Right lobe of liver (tissue), 4 donors: Measurements from ENCODE around the gene AGBL5.

Source experiments
- POLR2A ChIP-seq: fragments of 450-650 bp; IDR thresholded peaks from one replicate; pipeline ENCODE4 v1.6.1; 2017; ENCODE audit warnings: antibody characterized with exemption, mild to moderate bottlenecking
- TF ChIP-seq, protein P1 (sequence below), 4 donors: fragments of 200-600 bp in 3 of 4; fragments of 450-650 bp in 1 of 4; IDR thresholded peaks; one replicate each; pipeline versions ENCODE4 v1.5.1 to v1.8.0; 2016 to 2022; ENCODE audit warnings: antibody characterized with exemption in 4 of 4, mild to moderate bottlenecking in 2 of 4
- donor health status: DM: no; HTN: no; CAD: no.
- donor health status: DM: no; HTN: no; CAD: no.
- donor health status: DM: no; HTN: yes; CAD: no.

DNA sequence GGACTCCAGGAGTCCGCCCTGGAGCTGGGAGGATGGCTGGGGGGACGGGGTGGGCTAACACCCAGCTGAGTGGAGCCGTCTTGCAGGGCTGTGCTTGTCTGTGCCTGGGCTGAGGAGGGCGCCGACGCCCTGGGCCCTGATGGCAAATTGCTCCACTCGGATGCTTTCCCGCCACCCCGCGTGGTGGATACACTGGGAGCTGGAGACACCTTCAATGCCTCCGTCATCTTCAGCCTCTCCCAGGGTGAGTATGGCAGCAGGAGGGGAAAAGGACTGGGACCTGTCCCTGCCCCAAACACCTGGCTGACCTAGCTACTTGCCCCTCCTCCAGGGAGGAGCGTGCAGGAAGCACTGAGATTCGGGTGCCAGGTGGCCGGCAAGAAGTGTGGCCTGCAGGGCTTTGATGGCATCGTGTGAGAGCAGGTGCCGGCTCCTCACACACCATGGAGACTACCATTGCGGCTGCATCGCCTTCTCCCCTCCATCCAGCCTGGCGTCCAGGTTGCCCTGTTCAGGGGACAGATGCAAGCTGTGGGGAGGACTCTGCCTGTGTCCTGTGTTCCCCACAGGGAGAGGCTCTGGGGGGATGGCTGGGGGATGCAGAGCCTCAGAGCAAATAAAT is 48.0 kb downstream of the AGBL5 start:
- TF ChIP-seq, protein P1, sequence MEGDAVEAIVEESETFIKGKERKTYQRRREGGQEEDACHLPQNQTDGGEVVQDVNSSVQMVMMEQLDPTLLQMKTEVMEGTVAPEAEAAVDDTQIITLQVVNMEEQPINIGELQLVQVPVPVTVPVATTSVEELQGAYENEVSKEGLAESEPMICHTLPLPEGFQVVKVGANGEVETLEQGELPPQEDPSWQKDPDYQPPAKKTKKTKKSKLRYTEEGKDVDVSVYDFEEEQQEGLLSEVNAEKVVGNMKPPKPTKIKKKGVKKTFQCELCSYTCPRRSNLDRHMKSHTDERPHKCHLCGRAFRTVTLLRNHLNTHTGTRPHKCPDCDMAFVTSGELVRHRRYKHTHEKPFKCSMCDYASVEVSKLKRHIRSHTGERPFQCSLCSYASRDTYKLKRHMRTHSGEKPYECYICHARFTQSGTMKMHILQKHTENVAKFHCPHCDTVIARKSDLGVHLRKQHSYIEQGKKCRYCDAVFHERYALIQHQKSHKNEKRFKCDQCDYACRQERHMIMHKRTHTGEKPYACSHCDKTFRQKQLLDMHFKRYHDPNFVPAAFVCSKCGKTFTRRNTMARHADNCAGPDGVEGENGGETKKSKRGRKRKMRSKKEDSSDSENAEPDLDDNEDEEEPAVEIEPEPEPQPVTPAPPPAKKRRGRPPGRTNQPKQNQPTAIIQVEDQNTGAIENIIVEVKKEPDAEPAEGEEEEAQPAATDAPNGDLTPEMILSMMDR (IDR thresholded peaks at IDR 0.05), result no peak
- no peak for TF ChIP-seq POLR2A
